Uterus (tissue), 4 donors: ENCODE measurements around the gene IL31. TPM values are rescaled to one million over a fixed set of nuclear protein-coding genes. Genes with fewer than 3 reads are reported as not detected.

Experiments
- DNase-seq, 2 donors: peaks; one replicate each; pipeline ENCODE4 v3.0.0-alpha.2; 2019 to 2020
- H3K27ac ChIP-seq, 2 donors: fragments of 200-600 bp; sonication (generic); 1 replicate in 1 of 2; 2 replicates in 1 of 2; pipeline ENCODE4 v1.5.1; 2016 to 2018
- H3K27me3 ChIP-seq, 2 donors: fragments of 200-600 bp; sonication (generic); one replicate each; pipeline ENCODE4 v1.5.1; 2018 to 2019; ENCODE audit warnings: control low read depth in 1 of 2
- H3K36me3 ChIP-seq, 2 donors: fragments of 200-600 bp; sonication (generic); one replicate each; pipeline ENCODE4 v1.5.1; 2019; ENCODE audit warnings: control low read depth in 1 of 2
- H3K4me1 ChIP-seq, 2 donors: fragments of 200-600 bp; sonication (generic); one replicate each; pipeline ENCODE4 v1.5.1; 2018 to 2019; ENCODE audit warnings: control low read depth in 1 of 2
- H3K4me3 ChIP-seq, 2 donors: fragments of 200-600 bp; sonication (generic); 1 replicate in 1 of 2; 2 replicates in 1 of 2; pipeline ENCODE4 v1.5.1; 2018 to 2019; ENCODE audit warnings: mild to moderate bottlenecking in 1 of 2
- H3K9me3 ChIP-seq, 2 donors: fragments of 200-600 bp; sonication (generic); one replicate each; pipeline ENCODE4 v1.5.1; 2019; ENCODE audit warnings: control low read depth in 1 of 2
- POLR2A ChIP-seq, 2 donors: fragments of 450-650 bp; IDR thresholded peaks; one replicate each; pipeline ENCODE4 v1.6.1; 2016; ENCODE audit warnings: antibody characterized with exemption in 2 of 2, mild to moderate bottlenecking in 1 of 2, moderate library complexity in 1 of 2
- intact Hi-C: fragments of 100-400 bp; cut with DNase I; formaldehyde crosslinking; loops from one replicate; pipeline ENCODE4 v1.15.1; 2023; ENCODE audit warnings: low total_unique reads
- total RNA-seq, 4 donors: library from RNA; depleted of rRNA in 3 of 4; stranded (reverse); fragments of >200 nt in 3 of 4; gene quantifications; one replicate each; pipeline versions ENCODE4 v1.1.0 to v1.2.4, GENCODE V29; 2014 to 2023
- TF ChIP-seq, protein P1 (sequence below), 4 experiments: fragments of 200-600 bp in 2 of 4; fragments of 450-650 bp in 2 of 4; sonication (generic) in 2 of 4; IDR thresholded peaks; one replicate each; pipeline ENCODE4 v1.5.1; 2016 to 2019; ENCODE audit warnings: antibody characterized with exemption in 4 of 4, mild to moderate bottlenecking in 2 of 4, moderate library complexity in 1 of 4
- donor health status: DM: yes; HTN: yes; CAD: no.

Gene IL31
- total RNA-seq, 4 donors from 2014 or later: not detected

DNA sequence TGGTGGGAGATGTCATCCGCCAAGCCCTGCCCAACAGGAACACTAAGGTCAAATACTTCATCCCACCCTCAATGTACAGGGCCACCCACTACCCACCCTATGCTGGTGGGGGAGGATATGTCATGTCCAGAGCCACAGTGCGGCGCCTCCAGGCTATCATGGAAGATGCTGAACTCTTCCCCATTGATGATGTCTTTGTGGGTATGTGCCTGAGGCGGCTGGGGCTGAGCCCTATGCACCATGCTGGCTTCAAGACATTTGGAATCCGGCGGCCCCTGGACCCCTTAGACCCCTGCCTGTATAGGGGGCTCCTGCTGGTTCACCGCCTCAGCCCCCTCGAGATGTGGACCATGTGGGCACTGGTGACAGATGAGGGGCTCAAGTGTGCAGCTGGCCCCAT lies 33.0 kb upstream of the IL31 start:
- DNase-seq: no peak
- no peak for TF ChIP-seq POLR2A (IDR thresholded peaks at IDR 0.05)
- TF ChIP-seq, protein P1, sequence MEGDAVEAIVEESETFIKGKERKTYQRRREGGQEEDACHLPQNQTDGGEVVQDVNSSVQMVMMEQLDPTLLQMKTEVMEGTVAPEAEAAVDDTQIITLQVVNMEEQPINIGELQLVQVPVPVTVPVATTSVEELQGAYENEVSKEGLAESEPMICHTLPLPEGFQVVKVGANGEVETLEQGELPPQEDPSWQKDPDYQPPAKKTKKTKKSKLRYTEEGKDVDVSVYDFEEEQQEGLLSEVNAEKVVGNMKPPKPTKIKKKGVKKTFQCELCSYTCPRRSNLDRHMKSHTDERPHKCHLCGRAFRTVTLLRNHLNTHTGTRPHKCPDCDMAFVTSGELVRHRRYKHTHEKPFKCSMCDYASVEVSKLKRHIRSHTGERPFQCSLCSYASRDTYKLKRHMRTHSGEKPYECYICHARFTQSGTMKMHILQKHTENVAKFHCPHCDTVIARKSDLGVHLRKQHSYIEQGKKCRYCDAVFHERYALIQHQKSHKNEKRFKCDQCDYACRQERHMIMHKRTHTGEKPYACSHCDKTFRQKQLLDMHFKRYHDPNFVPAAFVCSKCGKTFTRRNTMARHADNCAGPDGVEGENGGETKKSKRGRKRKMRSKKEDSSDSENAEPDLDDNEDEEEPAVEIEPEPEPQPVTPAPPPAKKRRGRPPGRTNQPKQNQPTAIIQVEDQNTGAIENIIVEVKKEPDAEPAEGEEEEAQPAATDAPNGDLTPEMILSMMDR (IDR thresholded peaks at IDR 0.05): no peak
- Histone ChIP-seq H3K9me3 (no peaks in the 10 kb centered on the region), H3K36me3 (no peaks in the 10 kb centered on the region), H3K4me1 (peaks cover 0 to 12% of the 10 kb centered on the region in 2 donors), H3K4me3 (no peak overlapping the region), H3K27ac (no peak overlapping the region), H3K27me3 (peaks cover 14 to 23% of the 10 kb centered on the region in 2 donors)
- intact Hi-C loops: no loop called here

DNA sequence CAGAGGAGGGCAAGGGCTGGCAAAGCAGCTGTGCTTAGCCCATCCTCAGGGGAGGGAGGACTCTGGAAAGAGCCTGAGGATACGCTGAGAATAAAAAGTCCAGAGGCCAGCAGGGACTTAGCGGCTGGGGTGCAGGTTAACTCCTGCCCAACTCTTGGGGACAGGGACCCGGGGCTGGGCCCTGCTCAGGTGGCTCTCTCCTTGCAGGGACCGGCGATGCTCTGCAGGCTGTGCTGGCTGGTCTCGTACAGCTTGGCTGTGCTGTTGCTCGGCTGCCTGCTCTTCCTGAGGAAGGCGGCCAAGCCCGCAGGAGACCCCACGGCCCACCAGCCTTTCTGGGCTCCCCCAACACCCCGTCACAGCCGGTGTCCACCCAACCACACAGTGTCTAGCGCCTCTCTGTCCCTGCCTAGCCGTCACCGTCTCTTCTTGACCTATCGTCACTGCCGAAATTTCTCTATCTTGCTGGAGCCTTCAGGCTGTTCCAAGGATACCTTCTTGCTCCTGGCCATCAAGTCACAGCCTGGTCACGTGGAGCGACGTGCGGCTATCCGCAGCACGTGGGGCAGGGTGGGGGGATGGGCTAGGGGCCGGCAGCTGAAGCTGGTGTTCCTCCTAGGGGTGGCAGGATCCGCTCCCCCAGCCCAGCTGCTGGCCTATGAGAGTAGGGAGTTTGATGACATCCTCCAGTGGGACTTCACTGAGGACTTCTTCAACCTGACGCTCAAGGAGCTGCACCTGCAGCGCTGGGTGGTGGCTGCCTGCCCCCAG lies 32.3 kb upstream of the IL31 start:
- intact Hi-C loops: no loop called here
- Histone ChIP-seq H3K4me3 (no peak overlapping the region), H3K27me3 (peaks cover 15 to 24% of the 10 kb centered on the region in 2 donors), H3K4me1 (peaks cover 0 to 12% of the 10 kb centered on the region in 2 donors), H3K9me3 (no peaks in the 10 kb centered on the region), H3K27ac (no peak overlapping the region), H3K36me3 (no peaks in the 10 kb centered on the region)
- TF ChIP-seq POLR2A (IDR thresholded peaks at IDR 0.05): no peak
- TF ChIP-seq, protein P1 (IDR thresholded peaks at IDR 0.05): no peak
- DNase-seq: no peak

DNA sequence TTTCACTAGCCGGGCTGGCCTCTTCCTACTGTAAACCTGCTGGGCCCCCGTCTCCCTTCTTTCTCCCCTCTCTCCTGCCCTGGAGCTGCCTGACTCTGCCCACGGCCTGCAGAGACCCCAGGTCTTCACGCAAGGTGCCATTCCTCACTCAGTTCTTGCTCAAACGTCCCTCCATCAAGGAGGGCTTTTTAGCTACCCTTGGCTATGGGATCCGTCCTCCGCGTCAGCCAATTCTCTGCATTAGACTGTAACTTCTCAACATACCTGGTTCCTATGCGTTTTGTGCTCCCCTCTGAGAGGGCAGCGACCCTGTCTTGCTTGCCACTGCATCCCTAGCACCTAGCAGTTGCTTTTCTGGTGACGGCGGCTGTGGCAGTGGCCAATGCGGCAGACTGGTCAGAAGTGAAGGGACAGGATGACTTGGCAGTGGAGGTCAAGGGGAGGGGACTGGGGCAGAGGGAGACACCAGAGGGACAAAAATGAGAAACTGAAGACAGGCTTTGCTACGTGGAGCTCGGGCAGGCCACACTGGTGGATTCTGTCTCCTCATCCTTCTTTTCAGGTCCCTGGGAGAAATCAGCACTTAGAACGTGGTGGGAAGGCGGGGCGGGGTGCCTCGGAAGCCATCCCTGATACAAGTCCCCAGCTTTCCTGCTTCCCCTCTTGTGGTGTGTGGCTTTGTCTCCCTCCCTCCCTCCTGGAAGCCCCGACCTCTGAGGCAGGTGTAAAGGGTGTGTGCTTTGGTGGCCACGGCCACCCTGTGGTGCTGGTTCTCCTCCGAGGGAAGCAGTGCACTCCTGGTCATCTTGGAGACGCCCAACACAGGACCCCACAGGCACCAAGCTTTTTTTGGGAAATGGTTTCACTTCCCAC lies 31.3 kb upstream of the IL31 start:
- intact Hi-C loops: no loop called here
- H3K4me1 ChIP-seq: peaks cover 0 to 12% of the 10 kb centered on the region in 2 donors
- H3K9me3 ChIP-seq: no peaks in the 10 kb centered on the region
- DNase-seq: no peak
- no peak overlapping the region for H3K4me3 ChIP-seq
- peaks cover 15 to 24% of the 10 kb centered on the region in 2 donors for H3K27me3 ChIP-seq
- TF ChIP-seq, protein P1 (IDR thresholded peaks at IDR 0.05): no peak
- TF ChIP-seq POLR2A (IDR thresholded peaks at IDR 0.05): no peak
- no peaks in the 10 kb centered on the region for H3K36me3 ChIP-seq
- no peak overlapping the region for H3K27ac ChIP-seq

DNA sequence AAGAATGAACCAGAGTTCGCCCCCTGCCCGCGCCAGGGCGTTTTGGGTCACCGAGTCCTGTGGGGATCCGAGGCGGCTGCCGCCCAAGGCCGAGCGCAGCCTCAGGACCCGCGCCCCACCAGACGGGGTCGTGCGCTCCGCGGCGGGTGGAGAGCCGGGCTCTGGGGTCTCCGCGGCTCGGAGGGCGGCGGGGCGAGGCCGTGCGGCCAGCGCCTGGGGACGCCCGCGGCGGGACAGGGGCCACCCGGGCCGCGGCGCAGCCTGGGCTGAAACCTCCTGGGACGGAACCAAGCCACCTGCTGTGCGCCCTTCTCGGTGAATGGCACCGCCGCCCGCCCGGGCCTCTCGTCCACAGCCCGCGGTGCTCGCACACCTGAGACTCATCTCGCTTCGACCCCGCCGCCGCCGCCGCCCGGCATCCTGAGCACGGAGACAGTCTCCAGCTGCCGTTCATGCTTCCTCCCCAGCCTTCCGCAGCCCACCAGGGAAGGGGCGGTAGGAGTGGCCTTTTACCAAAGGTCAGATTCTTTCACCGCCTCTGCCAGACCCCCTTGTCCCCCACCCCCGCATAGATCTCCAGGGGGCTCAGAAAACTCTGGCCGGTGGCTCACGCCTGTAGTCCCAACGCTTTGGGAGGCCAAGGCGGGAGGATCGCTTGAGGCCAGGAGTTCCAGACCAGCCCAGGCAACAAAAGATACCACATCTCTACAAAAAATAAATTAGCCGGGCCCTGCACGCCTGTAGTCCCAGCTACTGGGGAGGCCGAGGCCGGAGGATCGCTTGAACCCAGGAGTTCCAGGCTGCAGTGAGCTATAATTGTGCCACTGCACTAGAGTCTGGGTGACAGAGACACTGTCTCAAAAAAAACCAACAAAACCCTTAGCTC lies 30.4 kb upstream of the IL31 start:
- no peaks in the 10 kb centered on the region for H3K36me3 ChIP-seq
- H3K4me3 ChIP-seq: peak overlapping the region in 1 of 2 donors; percentile 44
- H3K4me1 ChIP-seq: peaks cover 0 to 12% of the 10 kb centered on the region in 2 donors
- TF ChIP-seq POLR2A (IDR thresholded peaks at IDR 0.05): no peak
- H3K9me3 ChIP-seq: no peaks in the 10 kb centered on the region
- H3K27ac ChIP-seq: no peak overlapping the region
- intact Hi-C loops: no loop called here
- no peak for DNase-seq
- H3K27me3 ChIP-seq: peaks cover 15 to 24% of the 10 kb centered on the region in 2 donors
